ENCODE data around the gene EDARADD. TPM values are rescaled to one million over a fixed set of nuclear protein-coding genes. Genes with fewer than 3 reads are reported as not detected.

Gene EDARADD
- total and polyA plus RNA-seq, 2 of the 8 experiments (the other 6 are each of a cell fraction or from before 2014, with no cell fraction given) = 3.4 to 6.1 TPM

DNA sequence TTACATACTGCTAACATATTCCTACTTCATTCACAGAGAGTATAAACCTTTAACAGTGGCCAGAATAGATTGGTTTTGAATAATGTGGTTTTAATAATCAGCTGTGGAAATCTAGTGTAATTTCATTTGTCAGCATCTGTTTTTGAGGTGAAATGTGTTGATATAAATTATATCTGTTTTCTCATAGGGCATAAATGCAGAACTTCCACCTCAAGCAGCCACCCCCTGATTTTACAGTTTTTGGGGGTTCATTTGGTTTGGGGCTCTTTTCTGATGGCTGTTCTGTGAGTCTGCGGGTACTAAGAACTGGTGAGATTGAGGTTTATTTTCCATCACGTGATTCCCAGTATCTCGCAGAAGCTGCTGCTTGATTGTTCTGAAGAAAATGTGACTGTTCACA lies 23.2 kb downstream of the EDARADD start:
- 94% methylated on average over 3 of the region's 3 CpGs; no CpG with 5 or more reads in 1 of the 2 experiments for WGBS, 2 experiments (ENCODE audit: extremely low coverage in 1 of 2, insufficient coverage in 1 of 2, insufficient read length in 1 of 2, insufficient replicate concordance in 2 of 2, low coverage in 1 of 2, low lambda C conversion rate in 2 of 2, missing lambda C conversion rate in 1 of 2)
- CTCF ChIA-PET (ENCODE audit: partially characterized antibody) = interaction anchor here (1.5 kb wide), 1 partner anchor 32 kb away, joined by 3 read pairs; no protein-coding TSS in a partner anchor
- H4K8ac ChIP-seq (ENCODE audit: extremely low read depth, insufficient read depth, low read length) = no peak overlapping the region

More for the DNA sequence above, 23.2 kb downstream of the EDARADD start:
- H2BK20ac ChIP-seq (ENCODE audit: low read length) = no peak overlapping the region
- H3K4me3 ChIP-seq (ENCODE audit: extremely low read depth in 1 of 4, insufficient read depth in 2 of 4, low read depth in 3 of 4, low read length in 4 of 4) = no peak overlapping the region
- H2AK5ac ChIP-seq (ENCODE audit: low read depth, low read length) = no peak overlapping the region
- H3K4me2 ChIP-seq (ENCODE audit: insufficient read depth in 1 of 2, low read depth in 2 of 2, low read length in 2 of 2) = no peak overlapping the region
- no peaks in the 10 kb centered on the region for H3K23me2 ChIP-seq (ENCODE audit: low read depth, low read length)
- H3K4ac ChIP-seq (replicated peaks; ENCODE audit: insufficient read length, low read depth, low read length) = no peak overlapping the region
- H3K27me3 ChIP-seq (replicated peaks in 1 of 4; ENCODE audit: control insufficient read depth in 3 of 4, extremely low read depth in 1 of 4, insufficient read depth in 3 of 4, low read length in 3 of 4) = no peaks in the 10 kb centered on the region
- H2AFZ ChIP-seq (ENCODE audit: low read length) = no peak overlapping the region
- no peak overlapping the region for H3K27ac ChIP-seq (ENCODE audit: low read depth, low read length)
- no peaks in the 10 kb centered on the region for H3K79me2 ChIP-seq (ENCODE audit: control insufficient read depth in 1 of 2, insufficient read depth in 2 of 2, low read length in 2 of 2)
- no peak overlapping the region for H3K56ac ChIP-seq (replicated peaks; ENCODE audit: insufficient read length, low read depth, low read length)
- no peak for TF ChIP-seq POU5F1 (IDR thresholded peaks at IDR 0.05; ENCODE audit: low read depth, low read length)
- TF ChIP-seq, protein P1, sequence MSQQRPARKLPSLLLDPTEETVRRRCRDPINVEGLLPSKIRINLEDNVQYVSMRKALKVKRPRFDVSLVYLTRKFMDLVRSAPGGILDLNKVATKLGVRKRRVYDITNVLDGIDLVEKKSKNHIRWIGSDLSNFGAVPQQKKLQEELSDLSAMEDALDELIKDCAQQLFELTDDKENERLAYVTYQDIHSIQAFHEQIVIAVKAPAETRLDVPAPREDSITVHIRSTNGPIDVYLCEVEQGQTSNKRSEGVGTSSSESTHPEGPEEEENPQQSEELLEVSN (IDR thresholded peaks at IDR 0.05) = no peak
- no peak for TF ChIP-seq JUN (IDR thresholded peaks at IDR 0.05; ENCODE audit: low read depth, low read length)
- TF ChIP-seq NANOG (IDR thresholded peaks at IDR 0.05; ENCODE audit: insufficient read depth, low read depth, low read length, poor library complexity, severe bottlenecking) = no peak
- no peak for TF ChIP-seq CHD2 (IDR thresholded peaks at IDR 0.05; ENCODE audit: low read length)
- TF ChIP-seq GTF2F1 (IDR thresholded peaks at IDR 0.05; ENCODE audit: borderline replicate concordance, low read depth, low read length) = no peak
- no peaks in the 10 kb centered on the region; a peak in 1 of 8 replicates for H3K36me3 ChIP-seq (ENCODE audit: control insufficient read depth in 2 of 4, insufficient read depth in 4 of 4, low read length in 3 of 4)
- no peak for FAIRE-seq
- H3K9ac ChIP-seq (replicated peaks in 1 of 4; ENCODE audit: extremely low read depth in 1 of 4, low read depth in 3 of 4, low read length in 3 of 4) = no peak overlapping the region
- H3K14ac ChIP-seq (ENCODE audit: insufficient read length) = no peak overlapping the region
- no peaks in the 10 kb centered on the region for H4K20me1 ChIP-seq (replicated peaks in 1 of 2; ENCODE audit: control insufficient read depth in 1 of 2, insufficient read depth in 2 of 2, low read length in 2 of 2)
- H4K5ac ChIP-seq (ENCODE audit: insufficient read length, low read depth, low read length) = no peak overlapping the region
- DNase-seq (ENCODE audit: low read depth in 1 of 2, low spot score in 2 of 2) = no peak
- POLR2A ChIA-PET (ENCODE audit: partially characterized antibody) = no interaction called here
- H3K4me1 ChIP-seq (replicated peaks in 1 of 4; ENCODE audit: control insufficient read depth in 3 of 4, insufficient read depth in 4 of 4, low read length in 3 of 4) = no peaks in the 10 kb centered on the region; a peak in 1 of 7 replicates
- H3K23ac ChIP-seq (ENCODE audit: insufficient read length) = no peak overlapping the region
- H2BK120ac ChIP-seq (replicated peaks; ENCODE audit: low read depth, low read length) = no peak overlapping the region
- no peak overlapping the region for H3K18ac ChIP-seq (ENCODE audit: extremely low read depth, low read length)
- H2BK15ac ChIP-seq (ENCODE audit: low read length) = no peak overlapping the region
- H3K79me1 ChIP-seq (ENCODE audit: low read depth, low read length) = no peaks in the 10 kb centered on the region
- no peaks in the 10 kb centered on the region for H3K9me3 ChIP-seq (ENCODE audit: insufficient read depth in 2 of 2, low read depth in 1 of 2, low read length in 1 of 2)
- H4K91ac ChIP-seq (replicated peaks; ENCODE audit: insufficient read length, low read length) = no peak overlapping the region
- H2BK5ac ChIP-seq (ENCODE audit: low read depth, low read length) = no peak overlapping the region
- no peak overlapping the region for H2BK12ac ChIP-seq (ENCODE audit: low read depth, low read length)
